Thoracic aorta (tissue), 2 donors: Measurements from ENCODE around the gene TMEM263. TPM values are rescaled to one million over a fixed set of nuclear protein-coding genes. Genes with fewer than 3 reads are reported as not detected.

Source experiments
- ATAC-seq: fragments of 150-250 bp; one replicate; pipeline ENCODE4 v1.8.0; 2017; ENCODE audit warnings: low read depth; ENCODE audit not compliant: insufficient number of reproducible peaks, low FRiP score
- DNase-seq: peaks from one replicate; pipeline ENCODE4 v3.0.0-alpha.2; 2020; ENCODE audit warnings: low spot score
- H3K27ac ChIP-seq, 2 donors: fragments of 200-600 bp; sonication (generic); 1 replicate in 1 of 2; 2 replicates in 1 of 2; pipeline ENCODE4 v1.5.1; 2016; ENCODE audit warnings: mild to moderate bottlenecking in 2 of 2, moderate library complexity in 2 of 2
- H3K27me3 ChIP-seq: fragments of 200-600 bp; sonication (generic); replicated peaks from 2 replicates; pipeline ENCODE4 v1.6.0; 2016; ENCODE audit warnings: mild to moderate bottlenecking; ENCODE audit not compliant: insufficient read depth
- H3K36me3 ChIP-seq: fragments of 200-600 bp; sonication (generic); one replicate; pipeline ENCODE4 v1.5.1; 2016
- H3K4me1 ChIP-seq, 2 donors: fragments of 200-600 bp; sonication (generic); 1 replicate in 1 of 2; 2 replicates in 1 of 2; pipeline versions ENCODE4 v1.5.1 to v1.6.0; 2016; ENCODE audit warnings: low read depth in 2 of 2, mild to moderate bottlenecking in 1 of 2; ENCODE audit not compliant: control insufficient read depth in 1 of 2
- H3K4me3 ChIP-seq: fragments of 200-600 bp; sonication (generic); 2 replicates; pipeline ENCODE4 v1.5.1; 2016; ENCODE audit warnings: mild to moderate bottlenecking
- H3K9me3 ChIP-seq: fragments of 200-600 bp; sonication (generic); 2 replicates; pipeline ENCODE4 v1.5.1; 2016
- CTCF ChIP-seq: fragments of 200-600 bp; sonication (generic); IDR thresholded peaks from one replicate; pipeline ENCODE4 v1.5.1; 2019; ENCODE audit warnings: antibody characterized with exemption
- total RNA-seq, 2 donors: library from RNA; depleted of rRNA; stranded (reverse); fragments of >200 nt; gene quantifications; one replicate each; pipeline versions ENCODE4 v1.1.0 to v1.2.3, GENCODE V29; 2016

Gene TMEM263
- total RNA-seq, 2 donors from 2014 or later = 32.2 to 57.8 TPM

GRCh38 chr12:106956048-106956578 lies 406 bp downstream of the TMEM263 start:
- DNase-seq (peak; percentile 6), ATAC-seq (peak; percentile 38)
- no peaks in the 10 kb centered on the region for H3K27me3 ChIP-seq
- H3K4me3 ChIP-seq = peak overlapping the region; percentile 97
- no peaks in the 10 kb centered on the region for H3K36me3 ChIP-seq
- H3K9me3 ChIP-seq = no peaks in the 10 kb centered on the region
- peak; percentile 28 for TF ChIP-seq CTCF
- H3K4me1 ChIP-seq = peaks cover 23 to 35% of the 10 kb centered on the region in 2 donors
- peak overlapping the region; percentile 98 for H3K27ac ChIP-seq

GRCh38 chr12:106957583-106957982 lies 1.9 kb downstream of the TMEM263 start:
- H3K4me1 ChIP-seq = peaks cover 23 to 45% of the 10 kb centered on the region in 2 donors
- no peaks in the 10 kb centered on the region for H3K36me3 ChIP-seq
- no peaks in the 10 kb centered on the region for H3K9me3 ChIP-seq
- DNase-seq (no peak), ATAC-seq (no peak)
- no peaks in the 10 kb centered on the region for H3K27me3 ChIP-seq
- H3K4me3 ChIP-seq = peak overlapping the region; percentile 97
- no peak overlapping the region for H3K27ac ChIP-seq
- no peak for TF ChIP-seq CTCF

DNA sequence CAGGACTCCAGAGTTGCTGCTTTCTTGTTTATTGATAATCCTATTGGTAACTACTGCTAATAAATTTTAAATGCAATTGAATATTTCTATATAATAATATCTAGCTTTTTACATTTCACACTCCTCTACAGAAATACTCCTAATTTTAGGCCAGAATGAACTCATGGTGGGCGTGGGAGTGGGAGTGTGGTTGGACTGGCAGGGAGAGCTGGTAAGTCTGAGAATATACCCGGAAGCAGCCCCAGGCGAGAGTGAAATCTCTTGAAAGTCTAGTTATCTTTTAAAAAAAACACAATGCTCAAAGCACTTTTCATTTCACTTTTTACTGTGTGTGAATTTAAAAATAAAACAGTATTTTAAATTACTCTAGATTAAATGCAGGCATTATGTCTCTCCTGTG lies 4.7 kb downstream of the TMEM263 start:
- Histone ChIP-seq H3K27me3 (no peaks in the 10 kb centered on the region), H3K4me3 (no peak overlapping the region), H3K27ac (no peak overlapping the region), H3K9me3 (no peaks in the 10 kb centered on the region), H3K4me1 (peaks cover 23 to 49% of the 10 kb centered on the region in 2 donors), H3K36me3 (no peaks in the 10 kb centered on the region)
- DNase-seq (no peak), ATAC-seq (no peak)
- TF ChIP-seq CTCF = no peak

DNA sequence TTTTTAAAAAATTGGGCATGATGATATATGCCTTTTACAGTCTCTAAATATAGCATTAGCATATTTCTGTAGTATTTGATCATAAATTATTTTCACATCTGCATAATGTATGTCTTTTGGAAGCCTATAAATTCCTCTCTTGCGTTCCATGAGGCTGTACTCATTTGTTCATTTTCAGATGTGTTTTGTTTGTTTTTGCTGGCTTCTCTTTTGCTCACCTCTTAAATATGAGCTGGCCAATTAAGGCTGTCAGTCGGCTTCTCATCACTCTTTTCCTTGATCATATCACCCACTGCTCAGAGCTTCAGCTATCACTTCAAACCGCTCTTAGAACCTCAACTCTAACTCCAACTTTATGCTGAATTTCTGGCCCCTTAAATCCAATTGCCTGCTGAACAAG lies 6.6 kb downstream of the TMEM263 start:
- no peaks in the 10 kb centered on the region for H3K9me3 ChIP-seq
- peaks cover 23 to 49% of the 10 kb centered on the region in 2 donors for H3K4me1 ChIP-seq
- peaks cover 1% of the 10 kb centered on the region for H3K36me3 ChIP-seq
- H3K27me3 ChIP-seq = no peaks in the 10 kb centered on the region
- TF ChIP-seq CTCF = no peak
- no peak overlapping the region for H3K4me3 ChIP-seq
- ATAC-seq (no peak), DNase-seq (no peak)
- H3K27ac ChIP-seq = no peak overlapping the region

GRCh38 chr12:106964526-106964925 lies 8.8 kb downstream of the TMEM263 start:
- TF ChIP-seq CTCF = no peak
- no peaks in the 10 kb centered on the region for H3K27me3 ChIP-seq
- DNase-seq = no peak
- H3K4me3 ChIP-seq = no peak overlapping the region
- peaks cover 6 to 30% of the 10 kb centered on the region in 2 donors for H3K4me1 ChIP-seq
- no peak for ATAC-seq
- H3K36me3 ChIP-seq = peaks cover 12% of the 10 kb centered on the region
- no peaks in the 10 kb centered on the region for H3K9me3 ChIP-seq
- H3K27ac ChIP-seq = no peak overlapping the region
